Liver (tissue), 9 donors: ENCODE data around the gene ZNRF3. TPM values are rescaled to one million over a fixed set of nuclear protein-coding genes. Genes with fewer than 3 reads are reported as not detected.

Source experiments
- DNase-seq: peaks from one replicate; pipeline ENCODE4 v3.0.0-alpha.2; 2017; ENCODE audit warnings: low spot score
- H3K27ac ChIP-seq, 2 donors: one replicate each; pipeline ENCODE4 v1.7.0; 2013; ENCODE audit warnings: inconsistent platforms in 2 of 2, low read length in 2 of 2, control low read depth in 1 of 2, low read depth in 1 of 2, mild to moderate bottlenecking in 1 of 2
- H3K27me3 ChIP-seq, 4 donors: one replicate each; pipeline versions ENCODE4 v1.6.1 to v1.7.0; 2013; ENCODE audit warnings: low read length in 3 of 4, inconsistent platforms in 1 of 4, mild to moderate bottlenecking in 1 of 4, moderate library complexity in 1 of 4; ENCODE audit not compliant: control insufficient read depth in 4 of 4, insufficient read depth in 4 of 4
- H3K36me3 ChIP-seq, 4 donors: one replicate each; pipeline versions ENCODE4 v1.6.1 to v1.7.0; 2013; ENCODE audit warnings: low read length in 3 of 4, mild to moderate bottlenecking in 3 of 4, low read depth in 1 of 4, moderate library complexity in 1 of 4; ENCODE audit not compliant: control insufficient read depth in 4 of 4, insufficient read depth in 3 of 4
- H3K4me1 ChIP-seq, 4 donors: one replicate each; pipeline versions ENCODE4 v1.6.1 to v1.7.0; 2013; ENCODE audit warnings: low read length in 3 of 4, mild to moderate bottlenecking in 3 of 4, moderate library complexity in 1 of 4; ENCODE audit not compliant: control insufficient read depth in 4 of 4, insufficient read depth in 4 of 4
- H3K4me3 ChIP-seq, 3 donors: one replicate each; pipeline versions ENCODE4 v1.6.1 to v1.7.0; 2013; ENCODE audit warnings: low read length in 3 of 3, control low read depth in 1 of 3, low read depth in 1 of 3, mild to moderate bottlenecking in 1 of 3
- H3K9ac ChIP-seq, 2 donors: one replicate each; pipeline ENCODE4 v1.7.0; 2013; ENCODE audit warnings: low read length in 2 of 2, mild to moderate bottlenecking in 2 of 2, moderate library complexity in 2 of 2, control low read depth in 1 of 2, low read depth in 1 of 2
- H3K9me3 ChIP-seq, 4 donors: one replicate each; pipeline versions ENCODE4 v1.6.1 to v1.7.0; 2013; ENCODE audit warnings: low read length in 3 of 4; ENCODE audit not compliant: control insufficient read depth in 4 of 4
- ATF3 ChIP-seq: IDR thresholded peaks from 2 replicates; pipeline ENCODE4 v1.6.1; 2016; ENCODE audit warnings: antibody characterized with exemption
- CTCF ChIP-seq: fragments of 150-350 bp; IDR thresholded peaks from 2 replicates; pipeline ENCODE4 v1.5.1; 2017; ENCODE audit warnings: improper control_type of control experiment, low read depth, low read length; ENCODE audit not compliant: missing input control
- EGR1 ChIP-seq, 2 donors: IDR thresholded peaks; 2 replicates each; pipeline ENCODE4 v1.6.1; 2016 to 2018; ENCODE audit warnings: antibody characterized with exemption in 2 of 2, low read depth in 2 of 2
- FOXA1 ChIP-seq: IDR thresholded peaks from 2 replicates; pipeline ENCODE4 v1.6.1; 2016; ENCODE audit warnings: antibody characterized with exemption
- FOXA2 ChIP-seq: IDR thresholded peaks from 2 replicates; pipeline ENCODE4 v1.6.1; 2016; ENCODE audit warnings: antibody characterized with exemption
- GABPA ChIP-seq, 2 donors: IDR thresholded peaks in 1 of 2; conservative IDR thresholded peaks in 1 of 2; 2 replicates each; pipeline ENCODE4 v1.6.1; 2016; ENCODE audit warnings: antibody characterized with exemption in 2 of 2, mild to moderate bottlenecking in 1 of 2, moderate library complexity in 1 of 2
- HNF4A ChIP-seq, 2 donors: conservative IDR thresholded peaks; 2 replicates each; pipeline ENCODE4 v1.6.1; 2016; ENCODE audit warnings: antibody characterized with exemption in 2 of 2, mild to moderate bottlenecking in 2 of 2
- JUND ChIP-seq, 2 donors: IDR thresholded peaks; 2 replicates each; pipeline ENCODE4 v1.6.1; 2016; ENCODE audit warnings: antibody characterized with exemption in 2 of 2
- NR2F2 ChIP-seq: IDR thresholded peaks from 2 replicates; pipeline ENCODE4 v1.6.1; 2016; ENCODE audit warnings: antibody characterized with exemption
- RAD21 ChIP-seq, 2 donors: IDR thresholded peaks; 2 replicates each; pipeline ENCODE4 v1.6.1; 2016; ENCODE audit warnings: antibody characterized with exemption in 2 of 2, mild to moderate bottlenecking in 2 of 2
- REST ChIP-seq: IDR thresholded peaks from 2 replicates; pipeline ENCODE4 v1.6.1; 2016; ENCODE audit warnings: antibody characterized with exemption, mild to moderate bottlenecking
- RXRA ChIP-seq, 2 donors: IDR thresholded peaks; 2 replicates each; pipeline ENCODE4 v1.6.1; 2017 to 2018; ENCODE audit warnings: antibody characterized with exemption in 2 of 2, mild to moderate bottlenecking in 1 of 2
- TAF1 ChIP-seq: conservative IDR thresholded peaks from 2 replicates; pipeline ENCODE4 v1.6.1; 2016; ENCODE audit warnings: antibody characterized with exemption, mild to moderate bottlenecking
- YY1 ChIP-seq: IDR thresholded peaks from 2 replicates; pipeline ENCODE4 v1.6.1; 2016; ENCODE audit warnings: antibody characterized with exemption, mild to moderate bottlenecking
- WGBS: extraction: QIAGEN DNeasy Blood & Tissue Kit; methylation state at CpG from one replicate; pipeline ENCODE4 v1.1.7; 2013; 5-methylcytosine and 5-hydroxymethylcytosine counted together
- polyA plus RNA-seq, 2 donors: library from polyadenylated mRNA; stranded (reverse) in 1 of 2; unstranded in 1 of 2; fragments of 200-250 nt in 1 of 2; fragments of >200 nt in 1 of 2; fragmentation: Nextera tagmentation in 1 of 2; extraction: Ambion mirVana in 1 of 2; gene quantifications; one replicate each; pipeline versions ENCODE4 v1.2.1 to v1.2.3, GENCODE V29; 2013 to 2015
- total RNA-seq, 2 donors: library from RNA; depleted of rRNA; stranded (reverse); fragments of >200 nt; gene quantifications; one replicate each; pipeline ENCODE4 v1.2.3, GENCODE V29; 2014
- TF ChIP-seq, protein P1 (sequence below): IDR thresholded peaks from 2 replicates; pipeline ENCODE4 v1.6.1; 2016; ENCODE audit warnings: antibody characterized with exemption
- donor health status: healthy.
- donor health status: healthy.
- donor health status: healthy.
- donor health status: healthy.
- donor health status: healthy.

The ZNRF3 gene
- total and polyA plus RNA-seq, 4 donors = 2.2 to 5.9 (median 4.7) TPM

- H3K27ac ChIP-seq = no peak overlapping the region
- 85% methylated on average over 2 of the region's 2 CpGs for WGBS
- no peak for DNase-seq
- no peaks in the 10 kb centered on the region for H3K27me3 ChIP-seq
- H3K4me1 ChIP-seq = peaks cover 0 to 2% (median 0%) of the 10 kb centered on the region in 4 donors
- H3K9me3 ChIP-seq = no peaks in the 10 kb centered on the region
- no peak for TF ChIP-seq RXRA (IDR thresholded peaks at IDR 0.05)
- TF ChIP-seq RAD21 (IDR thresholded peaks at IDR 0.05) = no peak
- TF ChIP-seq EGR1 (IDR thresholded peaks at IDR 0.05; ENCODE audit: low read depth in 2 of 2) = no peak
- no peak for TF ChIP-seq CTCF
- no peak for TF ChIP-seq FOXA2
- no peak for TF ChIP-seq YY1
- TF ChIP-seq GABPA (IDR thresholded peaks at IDR 0.05 in 1 of 2, conservative IDR thresholded peaks at IDR 0.05 in 1 of 2) = no peak
- no peak for TF ChIP-seq NR2F2
- TF ChIP-seq REST = no peak
- TF ChIP-seq, protein P1, sequence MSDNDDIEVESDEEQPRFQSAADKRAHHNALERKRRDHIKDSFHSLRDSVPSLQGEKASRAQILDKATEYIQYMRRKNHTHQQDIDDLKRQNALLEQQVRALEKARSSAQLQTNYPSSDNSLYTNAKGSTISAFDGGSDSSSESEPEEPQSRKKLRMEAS = no peak
- no peak for TF ChIP-seq JUND (IDR thresholded peaks at IDR 0.05)
- TF ChIP-seq FOXA1 = no peak
- no peak for TF ChIP-seq ATF3
- TF ChIP-seq HNF4A (conservative IDR thresholded peaks at IDR 0.05) = no peak
- TF ChIP-seq TAF1 = no peak
- no peak overlapping the region for H3K4me3 ChIP-seq
- no peak overlapping the region for H3K9ac ChIP-seq
- no peaks in the 10 kb centered on the region for H3K36me3 ChIP-seq
These were observed 80.0 kb downstream of the ZNRF3 start for GRCh38 chr22:28963362-28963761.

DNA sequence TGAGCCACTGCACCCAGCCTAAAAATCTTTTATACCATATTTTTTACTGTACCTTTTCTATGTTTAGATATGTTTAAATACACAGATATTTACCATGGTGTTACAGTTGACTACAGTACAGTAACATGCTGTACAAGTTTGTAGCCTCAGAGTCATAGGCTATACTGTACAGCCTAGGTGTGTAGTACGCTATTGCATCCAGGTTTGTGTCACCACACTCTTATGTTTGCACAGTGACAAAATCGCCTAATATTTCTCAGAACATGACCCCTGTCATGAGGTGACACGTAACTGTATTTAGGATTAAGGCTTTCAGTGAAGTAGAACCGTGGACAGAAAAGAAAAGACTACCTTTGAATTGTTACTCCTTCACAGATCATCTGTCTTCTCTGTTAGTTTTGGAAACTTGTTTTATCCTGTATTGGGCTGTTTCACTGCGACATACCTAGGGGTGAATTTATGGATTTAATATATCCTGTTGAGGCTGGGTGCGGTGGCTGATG, 83.8 kb downstream of the ZNRF3 start:
- H3K27ac ChIP-seq = no peak overlapping the region
- no peaks in the 10 kb centered on the region for H3K9me3 ChIP-seq
- H3K4me3 ChIP-seq = no peak overlapping the region
- DNase-seq = no peak
- peaks cover 0 to 15% (median 8%) of the 10 kb centered on the region in 4 donors for H3K4me1 ChIP-seq
- H3K36me3 ChIP-seq = no peaks in the 10 kb centered on the region
- H3K27me3 ChIP-seq = no peaks in the 10 kb centered on the region
- 69% methylated on average over 6 of the region's 6 CpGs for WGBS
- no peak for TF ChIP-seq EGR1 (IDR thresholded peaks at IDR 0.05; ENCODE audit: low read depth in 2 of 2)
- no peak for TF ChIP-seq FOXA2
- no peak for TF ChIP-seq CTCF
- no peak for TF ChIP-seq REST
- no peak for TF ChIP-seq ATF3
- no peak overlapping the region for H3K9ac ChIP-seq
